Endodermal cell (in vitro differentiated cells): Measurements from ENCODE around the gene SLC26A11. TPM values are rescaled to one million over a fixed set of nuclear protein-coding genes. Genes with fewer than 3 reads are reported as not detected.

Experiments used
- DNase-seq: peaks from one replicate; pipeline ENCODE4 v3.0.0-alpha.2; 2017
- H3K27ac ChIP-seq: 2 replicates; pipeline ENCODE4 v1.5.1; 2013; ENCODE audit warnings: mild to moderate bottlenecking, low read depth, low read length, moderate library complexity
- H3K27me3 ChIP-seq: 2 replicates; pipeline ENCODE4 v1.6.1; 2013; ENCODE audit warnings: mild to moderate bottlenecking, low read length, moderate library complexity; ENCODE audit not compliant: insufficient read depth, control insufficient read depth, poor library complexity, severe bottlenecking
- H3K36me3 ChIP-seq: 2 replicates; pipeline ENCODE4 v1.7.0; 2013; ENCODE audit warnings: mild to moderate bottlenecking, low read length, moderate library complexity; ENCODE audit not compliant: control insufficient read depth, insufficient read depth
- H3K4me1 ChIP-seq: one replicate; pipeline ENCODE4 v1.7.0; 2013; ENCODE audit warnings: low read length; ENCODE audit not compliant: control insufficient read depth, insufficient read depth
- H3K4me3 ChIP-seq: 2 replicates; pipeline ENCODE4 v1.5.1; 2013; ENCODE audit warnings: mild to moderate bottlenecking, low read length, moderate library complexity
- H3K9ac ChIP-seq: 2 replicates; pipeline ENCODE4 v1.6.1; 2013; ENCODE audit warnings: mild to moderate bottlenecking, low read length, moderate library complexity; ENCODE audit not compliant: poor library complexity, severe bottlenecking; ENCODE audit errors: extremely low read depth
- H3K9me3 ChIP-seq: 2 replicates; pipeline ENCODE4 v1.6.1; 2013; ENCODE audit warnings: mild to moderate bottlenecking, low read length, moderate library complexity; ENCODE audit not compliant: control insufficient read depth
- H3K27ac Mint-ChIP-seq: 2 replicates; pipeline ENCODE4 v1.8.0; 2020; ENCODE audit warnings: mixed read lengths
- H3K27me3 Mint-ChIP-seq: 2 replicates; pipeline ENCODE4 v1.8.0; 2021; ENCODE audit warnings: mild to moderate bottlenecking, mixed read lengths; ENCODE audit not compliant: insufficient read depth
- H3K36me3 Mint-ChIP-seq: 2 replicates; pipeline ENCODE4 v1.8.0; 2020; ENCODE audit warnings: low read depth, mixed read lengths
- H3K4me1 Mint-ChIP-seq: 2 replicates; pipeline ENCODE4 v1.8.0; 2020; ENCODE audit warnings: mixed read lengths
- H3K4me3 Mint-ChIP-seq: 2 replicates; pipeline ENCODE4 v1.8.0; 2020; ENCODE audit warnings: mild to moderate bottlenecking, moderate library complexity, mixed read lengths
- H3K9me3 Mint-ChIP-seq: 2 replicates; pipeline ENCODE4 v1.8.0; 2020; ENCODE audit warnings: mild to moderate bottlenecking, mixed read lengths
- CTCF ChIP-seq: fragments of 200-600 bp; sonication (generic); conservative IDR thresholded peaks from 2 replicates; pipeline ENCODE4 v1.5.0; 2021; ENCODE audit warnings: antibody characterized with exemption, mild to moderate bottlenecking
- WGBS, 2 experiments: methylation state at CpG; one replicate each; pipeline versions ENCODE4 v1.1.5 to v1.1.7; 2013; ENCODE audit warnings: missing lambda C conversion rate in 2 of 2, mixed read lengths in 1 of 2; ENCODE audit not compliant: insufficient coverage in 1 of 2, insufficient read length in 1 of 2; 5-methylcytosine and 5-hydroxymethylcytosine counted together
- total RNA-seq, 2 donors: library from RNA; stranded (reverse); fragmentation: NEBNext Ultra II Directional in 1 of 2; extraction: Animal tissue kit (Norgen Biotek cat#: 25700) in 1 of 2; gene quantifications; 2 replicates in 1 of 2; 3 replicates in 1 of 2; pipeline ENCODE4 v1.2.1, GENCODE V29; 2021

The SLC26A11 gene
- total RNA-seq, 2 donors from 2014 or later: 43.7 to 48.2 TPM

GRCh38 chr17:80218391-80218790, 1.8 kb upstream of the SLC26A11 start:
- H3K27ac ChIP-seq: no peak overlapping the region
- H3K9ac ChIP-seq: no peak overlapping the region
- no peaks in the 10 kb centered on the region for H3K4me1 ChIP-seq
- no peak for DNase-seq
- Mint-ChIP-seq H3K9me3 (no peaks in the 10 kb centered on the region), H3K27ac (no peak overlapping the region), H3K36me3 (peaks cover 32% of the 10 kb centered on the region), H3K4me3 (peak overlapping the region; percentile 88), H3K4me1 (peaks cover 7% of the 10 kb centered on the region), H3K27me3 (no peaks in the 10 kb centered on the region)
- H3K27me3 ChIP-seq: no peaks in the 10 kb centered on the region
- WGBS, 2 experiments: 84 to 87% methylated on average over 3 to 7 of the region's 7 CpGs
- no peak for TF ChIP-seq CTCF
- peaks cover 28% of the 10 kb centered on the region for H3K36me3 ChIP-seq
- H3K4me3 ChIP-seq: no peak overlapping the region
- H3K9me3 ChIP-seq: no peaks in the 10 kb centered on the region

GRCh38 chr17:80219013-80219762, 1.0 kb upstream of the SLC26A11 start:
- peak overlapping the region; percentile 88 for H3K4me3 Mint-ChIP-seq
- peaks cover 9% of the 10 kb centered on the region for H3K4me1 Mint-ChIP-seq
- H3K27ac Mint-ChIP-seq: peak overlapping the region; percentile 77
- no peaks in the 10 kb centered on the region for H3K27me3 Mint-ChIP-seq
- peak; percentile 77 for DNase-seq
- H3K4me1 ChIP-seq: no peaks in the 10 kb centered on the region
- peak overlapping the region; percentile 86 for H3K4me3 ChIP-seq
- no peaks in the 10 kb centered on the region for H3K9me3 ChIP-seq
- no peaks in the 10 kb centered on the region for H3K27me3 ChIP-seq
- no peaks in the 10 kb centered on the region for H3K9me3 Mint-ChIP-seq
- H3K9ac ChIP-seq: peak overlapping the region; percentile 71
- no peak overlapping the region for H3K27ac ChIP-seq
- H3K36me3 Mint-ChIP-seq: peaks cover 38% of the 10 kb centered on the region
- peaks cover 35% of the 10 kb centered on the region for H3K36me3 ChIP-seq
- 62 to 64% methylated on average over 11 to 15 of the region's 15 CpGs for WGBS, 2 experiments
- no peak for TF ChIP-seq CTCF

GRCh38 chr17:80219763-80220053, 519 bp upstream of the SLC26A11 start:
- Mint-ChIP-seq H3K27me3 (no peaks in the 10 kb centered on the region), H3K36me3 (peaks cover 39% of the 10 kb centered on the region), H3K27ac (peak overlapping the region; percentile 77), H3K9me3 (no peaks in the 10 kb centered on the region), H3K4me3 (peak overlapping the region; percentile 88), H3K4me1 (peaks cover 10% of the 10 kb centered on the region)
- no peak for TF ChIP-seq CTCF
- 0 to 4% methylated on average over 3 to 5 of the region's 5 CpGs for WGBS, 2 experiments
- H3K27ac ChIP-seq: no peak overlapping the region
- no peaks in the 10 kb centered on the region for H3K9me3 ChIP-seq
- no peaks in the 10 kb centered on the region for H3K4me1 ChIP-seq
- DNase-seq: no peak
- H3K4me3 ChIP-seq: peak overlapping the region; percentile 86
- peaks cover 37% of the 10 kb centered on the region for H3K36me3 ChIP-seq
- peak overlapping the region; percentile 71 for H3K9ac ChIP-seq
- no peaks in the 10 kb centered on the region for H3K27me3 ChIP-seq
